ENCODE data around the gene RIOX2. TPM values are rescaled to one million over a fixed set of nuclear protein-coding genes. Genes with fewer than 3 reads are reported as not detected.
A peak's percentile ranks its signal among the peaks of the same experiment; 100 is the strongest.

Gene RIOX2
- total and polyA plus RNA-seq, 12 donors: 8.4 to 48.0 (median 19.5) TPM

DNA sequence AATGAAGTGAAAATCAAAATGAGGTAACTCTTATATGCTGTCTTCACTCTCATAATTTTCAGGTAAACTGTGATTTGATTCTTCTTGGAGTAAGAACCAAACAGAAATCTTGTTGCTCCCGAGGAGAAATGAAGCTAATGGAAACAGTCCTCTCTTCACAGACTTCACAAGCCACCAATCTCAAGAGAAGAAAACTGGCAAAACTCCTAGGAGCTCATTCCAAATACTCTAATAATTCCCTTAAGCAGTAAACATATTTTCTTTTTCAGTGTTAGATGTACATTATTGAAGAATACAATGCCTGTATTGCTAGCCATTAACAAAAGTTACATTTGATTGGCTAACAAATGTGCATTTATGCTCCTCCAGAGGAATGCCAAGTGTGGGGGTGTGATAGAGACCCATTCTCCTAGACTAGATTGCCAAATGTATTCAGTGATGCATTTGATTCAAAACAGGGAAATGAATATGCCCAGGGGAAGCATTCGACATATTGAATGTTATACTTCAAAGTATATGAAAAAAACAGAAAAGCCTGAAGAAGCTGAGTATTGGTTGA, 11.8 kb upstream of the RIOX2 start:
- Histone ChIP-seq H3K27me3 (no peaks in the 10 kb centered on the region), H3K27ac (no peak overlapping the region), H3K4me1 (replicated peaks in 1 of 2) (no peaks in the 10 kb centered on the region), H3K9me3 (replicated peaks in 1 of 3) (no peaks in the 10 kb centered on the region), H3K4me3 (no peak overlapping the region), H3K36me3 (replicated peaks in 1 of 2) (no peaks in the 10 kb centered on the region)
- DNase-seq: no peak
- TF ChIP-seq, protein P1, sequence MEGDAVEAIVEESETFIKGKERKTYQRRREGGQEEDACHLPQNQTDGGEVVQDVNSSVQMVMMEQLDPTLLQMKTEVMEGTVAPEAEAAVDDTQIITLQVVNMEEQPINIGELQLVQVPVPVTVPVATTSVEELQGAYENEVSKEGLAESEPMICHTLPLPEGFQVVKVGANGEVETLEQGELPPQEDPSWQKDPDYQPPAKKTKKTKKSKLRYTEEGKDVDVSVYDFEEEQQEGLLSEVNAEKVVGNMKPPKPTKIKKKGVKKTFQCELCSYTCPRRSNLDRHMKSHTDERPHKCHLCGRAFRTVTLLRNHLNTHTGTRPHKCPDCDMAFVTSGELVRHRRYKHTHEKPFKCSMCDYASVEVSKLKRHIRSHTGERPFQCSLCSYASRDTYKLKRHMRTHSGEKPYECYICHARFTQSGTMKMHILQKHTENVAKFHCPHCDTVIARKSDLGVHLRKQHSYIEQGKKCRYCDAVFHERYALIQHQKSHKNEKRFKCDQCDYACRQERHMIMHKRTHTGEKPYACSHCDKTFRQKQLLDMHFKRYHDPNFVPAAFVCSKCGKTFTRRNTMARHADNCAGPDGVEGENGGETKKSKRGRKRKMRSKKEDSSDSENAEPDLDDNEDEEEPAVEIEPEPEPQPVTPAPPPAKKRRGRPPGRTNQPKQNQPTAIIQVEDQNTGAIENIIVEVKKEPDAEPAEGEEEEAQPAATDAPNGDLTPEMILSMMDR (IDR thresholded peaks at IDR 0.05): no peak
- no peak for TF ChIP-seq POLR2A (IDR thresholded peaks at IDR 0.05)
- intact Hi-C loops (cut with DNase I): no loop called here
- WGBS, 4 donors: 45 to 82% (median 62%) methylated on average over 2 of the region's 2 CpGs

DNA sequence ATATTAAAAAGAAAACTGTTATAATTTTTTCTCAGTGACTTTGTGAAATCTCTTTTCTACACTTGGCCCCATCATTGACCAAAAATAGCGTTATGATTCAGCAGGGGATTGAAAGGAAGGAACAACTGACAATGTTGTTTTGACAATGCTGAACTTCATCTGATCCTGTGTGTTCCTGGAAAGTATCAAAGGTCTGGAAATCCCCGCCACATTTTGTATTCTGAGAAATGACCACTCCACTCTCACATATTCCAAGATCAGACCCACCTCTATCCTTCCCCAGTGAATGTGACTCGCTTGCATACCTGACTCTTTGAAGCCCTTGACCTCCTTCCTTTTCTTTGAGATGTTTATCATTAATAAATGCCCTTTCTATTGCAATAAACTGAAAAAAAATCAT, 9.7 kb upstream of the RIOX2 start:
- intact Hi-C loops (cut with DNase I): no loop called here
- Histone ChIP-seq H3K27ac (no peak overlapping the region), H3K27me3 (no peaks in the 10 kb centered on the region), H3K9me3 (replicated peaks in 1 of 3) (no peaks in the 10 kb centered on the region), H3K36me3 (replicated peaks in 1 of 2) (no peaks in the 10 kb centered on the region), H3K4me1 (replicated peaks in 1 of 2) (no peaks in the 10 kb centered on the region), H3K4me3 (no peak overlapping the region)
- peak in 1 of 7 donors; percentile 23 for DNase-seq
- TF ChIP-seq, protein P1 (IDR thresholded peaks at IDR 0.05): no peak
- no peak for TF ChIP-seq POLR2A (IDR thresholded peaks at IDR 0.05)
- 40 to 51% (median 43%) methylated on average over 3 of the region's 3 CpGs for WGBS, 4 donors

DNA sequence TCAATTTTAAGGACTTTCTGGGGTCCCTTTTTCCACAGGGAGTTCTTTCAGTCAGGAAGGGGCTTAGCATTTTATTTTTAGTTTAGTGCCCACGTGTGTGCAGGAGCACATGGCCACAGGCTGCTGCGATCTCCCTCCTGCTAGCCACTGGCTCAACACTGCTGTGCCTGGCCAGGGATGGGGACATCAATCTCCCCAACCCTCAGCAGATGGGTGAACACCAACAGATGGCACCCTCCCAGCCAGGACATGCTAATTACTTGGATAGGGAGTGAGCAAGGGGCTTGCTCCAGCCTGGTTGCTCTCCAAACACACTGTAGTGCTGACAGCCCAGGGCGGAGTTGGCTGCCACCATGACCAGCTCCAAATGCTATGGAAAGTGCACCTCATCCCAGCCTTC, 7.4 kb upstream of the RIOX2 start:
- no peaks in the 10 kb centered on the region for H3K36me3 ChIP-seq (replicated peaks in 1 of 2)
- H3K27me3 ChIP-seq: no peaks in the 10 kb centered on the region
- no peak overlapping the region for H3K27ac ChIP-seq
- TF ChIP-seq, protein P1 (IDR thresholded peaks at IDR 0.05): no peak
- TF ChIP-seq POLR2A (IDR thresholded peaks at IDR 0.05): no peak
- intact Hi-C loops (cut with DNase I): loop anchor here in 1 of 2 donors (10.0 kb wide), 1 partner anchor 155 kb away; the partner anchor contains the start of gene CRYBG3
- no peaks in the 10 kb centered on the region for H3K4me1 ChIP-seq (replicated peaks in 1 of 2)
- H3K4me3 ChIP-seq: no peak overlapping the region
- no peak for DNase-seq
- 81 to 93% (median 84%) methylated on average over 2 to 3 of the region's 3 CpGs for WGBS, 4 donors
- H3K9me3 ChIP-seq (replicated peaks in 1 of 3): no peaks in the 10 kb centered on the region

DNA sequence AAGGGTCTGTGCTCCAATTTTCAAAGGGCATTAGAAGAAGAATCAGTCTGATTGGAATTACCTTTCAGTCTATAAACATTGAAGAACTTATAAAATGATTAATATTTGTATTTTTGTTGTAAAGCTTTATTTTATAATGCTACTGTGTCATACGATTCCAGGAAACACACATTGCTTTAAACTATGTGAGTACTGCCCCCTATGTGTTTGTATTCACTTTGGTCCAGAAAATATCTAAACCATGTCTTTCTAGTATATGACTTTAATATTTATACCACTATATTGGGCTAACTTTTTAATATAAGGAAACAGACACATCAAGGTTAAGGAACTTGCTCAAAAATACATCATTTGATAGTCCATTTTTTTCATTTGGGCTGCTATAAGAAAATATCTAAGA, 3.2 kb upstream of the RIOX2 start:
- Histone ChIP-seq H3K27ac (no peak overlapping the region), H3K27me3 (no peaks in the 10 kb centered on the region), H3K36me3 (replicated peaks in 1 of 2) (no peaks in the 10 kb centered on the region), H3K4me1 (replicated peaks in 1 of 2) (peaks cover 6 to 12% of the 10 kb centered on the region in 2 donors), H3K4me3 (no peak overlapping the region), H3K9me3 (replicated peaks in 1 of 3) (no peaks in the 10 kb centered on the region)
- no peak for TF ChIP-seq POLR2A (IDR thresholded peaks at IDR 0.05)
- TF ChIP-seq, protein P1 (IDR thresholded peaks at IDR 0.05): peak in 1 of 6 experiments; percentile 20
- intact Hi-C loops (cut with DNase I): loop anchor here in 1 of 2 donors (10.0 kb wide), 1 partner anchor 151 kb away; the partner anchor contains the start of gene CRYBG3
- WGBS, 4 donors: 69 to 74% (median 69%) methylated on average over 1 of the region's 1 CpG
- DNase-seq: no peak
